OCI-LY1 (cell line): Measurements from ENCODE around the gene ALCAM.

Experiments
- H2AFZ ChIP-seq: fragments of 200-600 bp; sonication (generic), shearing (Covaris generic); 2 replicates; pipeline ENCODE4 v1.6.0; 2014; ENCODE audit warnings: antibody characterized with exemption, mild to moderate bottlenecking, low read length
- H3F3A ChIP-seq: fragments of 200-600 bp; sonication (generic), shearing (Covaris generic); 2 replicates; pipeline ENCODE4 v1.6.0; 2014; ENCODE audit warnings: mild to moderate bottlenecking, antibody characterized with exemption, low read length, moderate library complexity; ENCODE audit not compliant: insufficient read depth
- H3K27ac ChIP-seq: fragments of 200-600 bp; sonication (generic); 2 replicates; pipeline ENCODE4 v1.5.1; 2014; ENCODE audit warnings: low read length, mixed run types, mild to moderate bottlenecking, low read depth; ENCODE audit not compliant: poor library complexity, severe bottlenecking
- H3K27me3 ChIP-seq: fragments of 200-600 bp; sonication (generic); 2 replicates; pipeline ENCODE4 v1.6.0; 2014; ENCODE audit warnings: antibody characterized with exemption, mild to moderate bottlenecking, low read length, moderate library complexity; ENCODE audit not compliant: insufficient read depth
- H3K36me3 ChIP-seq: fragments of 200-600 bp; sonication (generic); 2 replicates; pipeline ENCODE4 v1.6.1; 2014; ENCODE audit warnings: mild to moderate bottlenecking, antibody characterized with exemption, low read length, moderate library complexity, mixed read lengths; ENCODE audit not compliant: insufficient read depth
- H3K4me1 ChIP-seq: fragments of 200-600 bp; sonication (generic); 2 replicates; pipeline ENCODE4 v1.5.1; 2014; ENCODE audit warnings: mild to moderate bottlenecking, low read length, moderate library complexity; ENCODE audit not compliant: insufficient read depth, severe bottlenecking
- H3K4me2 ChIP-seq: fragments of 200-600 bp; sonication (generic), shearing (Covaris generic); 2 replicates; pipeline ENCODE4 v1.6.1; 2014; ENCODE audit warnings: low read length
- H3K4me3 ChIP-seq: fragments of 200-600 bp; sonication (generic); 2 replicates; pipeline ENCODE4 v1.5.1; 2014; ENCODE audit warnings: low read length, low read depth, mild to moderate bottlenecking, mixed read lengths; ENCODE audit not compliant: poor library complexity, severe bottlenecking
- H3K79me2 ChIP-seq: fragments of 200-600 bp; shearing (Covaris generic); 2 replicates; pipeline ENCODE4 v1.6.1; 2016; ENCODE audit warnings: mixed run types, low read length, mixed read lengths; ENCODE audit not compliant: insufficient read depth
- H3K9ac ChIP-seq: fragments of 200-600 bp; sonication (generic), shearing (Covaris generic); 2 replicates; pipeline ENCODE4 v1.6.1; 2014; ENCODE audit warnings: mild to moderate bottlenecking, low read length, mixed read lengths
- H3K9me2 ChIP-seq: fragments of 200-600 bp; sonication (generic), shearing (Covaris generic); 2 replicates; pipeline ENCODE4 v1.6.1; 2014; ENCODE audit warnings: low read depth, mild to moderate bottlenecking, low read length, mixed read lengths
- H3K9me3 ChIP-seq: fragments of 200-600 bp; shearing (Covaris generic); 2 replicates; pipeline ENCODE4 v1.6.1; 2014; ENCODE audit warnings: low read length, mixed read lengths
- H4K20me1 ChIP-seq: fragments of 200-600 bp; sonication (generic), shearing (Covaris generic); 2 replicates; pipeline ENCODE4 v1.6.0; 2016; ENCODE audit warnings: mild to moderate bottlenecking, low read length; ENCODE audit not compliant: insufficient read depth
- EZH2 ChIP-seq: fragments of 200-600 bp; sonication (generic), shearing (Covaris generic); IDR thresholded peaks from 2 replicates; pipeline ENCODE4 v1.8.0; 2017; ENCODE audit warnings: borderline replicate concordance, mixed run types, mild to moderate bottlenecking, antibody characterized with exemption, low read length, moderate library complexity, mixed read lengths
- TF ChIP-seq, protein P1 (sequence below): fragments of 200-600 bp; sonication (generic), shearing (Covaris generic); IDR thresholded peaks from 2 replicates; pipeline ENCODE4 v1.5.1; 2017; ENCODE audit warnings: mild to moderate bottlenecking, antibody characterized with exemption, low read length, moderate library complexity, mixed read lengths

Gene ALCAM

DNA sequence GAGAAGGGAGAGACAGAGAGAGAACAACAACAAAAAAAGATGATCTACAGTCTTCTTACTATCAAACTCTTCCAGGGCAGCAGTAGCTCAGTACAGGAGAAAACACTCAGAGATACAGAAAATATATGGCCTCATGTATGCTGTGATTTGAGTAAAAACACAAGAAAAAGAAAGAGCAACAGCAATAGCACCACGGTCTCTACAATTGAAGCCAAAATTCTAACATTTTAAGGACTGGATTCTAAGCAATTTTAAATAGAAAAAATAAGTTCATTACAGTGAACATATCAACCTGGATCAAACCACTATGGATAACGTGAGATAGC is 43.5 kb upstream of the ALCAM start:
- Histone ChIP-seq H2AFZ (no peak overlapping the region; the same call in 1 of the 2 replicates), H3K27ac (no peak overlapping the region), H3K27me3 (no peaks in the 10 kb centered on the region), H3K4me2 (no peak overlapping the region), H3K9ac (no peak overlapping the region), H3F3A (no peaks in the 10 kb centered on the region), H3K9me2 (no peaks in the 10 kb centered on the region), H3K4me1 (no peaks in the 10 kb centered on the region), H3K79me2 (no peaks in the 10 kb centered on the region), H3K4me3 (no peak overlapping the region), H4K20me1 (no peaks in the 10 kb centered on the region), H3K9me3 (no peaks in the 10 kb centered on the region), H3K36me3 (no peaks in the 10 kb centered on the region)
- TF ChIP-seq EZH2 = no peak
- TF ChIP-seq, protein P1, sequence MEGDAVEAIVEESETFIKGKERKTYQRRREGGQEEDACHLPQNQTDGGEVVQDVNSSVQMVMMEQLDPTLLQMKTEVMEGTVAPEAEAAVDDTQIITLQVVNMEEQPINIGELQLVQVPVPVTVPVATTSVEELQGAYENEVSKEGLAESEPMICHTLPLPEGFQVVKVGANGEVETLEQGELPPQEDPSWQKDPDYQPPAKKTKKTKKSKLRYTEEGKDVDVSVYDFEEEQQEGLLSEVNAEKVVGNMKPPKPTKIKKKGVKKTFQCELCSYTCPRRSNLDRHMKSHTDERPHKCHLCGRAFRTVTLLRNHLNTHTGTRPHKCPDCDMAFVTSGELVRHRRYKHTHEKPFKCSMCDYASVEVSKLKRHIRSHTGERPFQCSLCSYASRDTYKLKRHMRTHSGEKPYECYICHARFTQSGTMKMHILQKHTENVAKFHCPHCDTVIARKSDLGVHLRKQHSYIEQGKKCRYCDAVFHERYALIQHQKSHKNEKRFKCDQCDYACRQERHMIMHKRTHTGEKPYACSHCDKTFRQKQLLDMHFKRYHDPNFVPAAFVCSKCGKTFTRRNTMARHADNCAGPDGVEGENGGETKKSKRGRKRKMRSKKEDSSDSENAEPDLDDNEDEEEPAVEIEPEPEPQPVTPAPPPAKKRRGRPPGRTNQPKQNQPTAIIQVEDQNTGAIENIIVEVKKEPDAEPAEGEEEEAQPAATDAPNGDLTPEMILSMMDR = no peak

DNA sequence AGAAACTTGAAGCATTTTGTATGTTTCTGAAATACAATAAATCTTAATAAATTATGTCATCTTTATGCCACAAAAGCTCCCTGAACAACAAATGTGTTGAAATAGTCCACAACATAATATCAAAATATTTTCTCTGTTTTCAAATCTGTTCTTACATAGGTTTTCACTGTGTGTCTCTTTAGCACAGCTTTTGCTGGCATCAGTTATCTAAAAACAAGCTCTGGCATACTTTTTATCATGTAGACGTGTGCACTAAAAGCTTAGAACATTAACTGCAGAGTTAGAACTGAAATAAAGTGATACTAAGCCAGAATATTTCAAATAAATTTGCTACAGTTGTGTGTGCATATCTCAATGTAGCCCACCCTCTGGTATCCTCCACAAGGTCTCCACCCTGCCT is 41.8 kb upstream of the ALCAM start:
- Histone ChIP-seq H3K79me2 (no peaks in the 10 kb centered on the region), H4K20me1 (no peaks in the 10 kb centered on the region), H3F3A (no peaks in the 10 kb centered on the region), H3K4me2 (no peak overlapping the region), H3K4me3 (no peak overlapping the region), H2AFZ (no peak overlapping the region), H3K9me3 (no peaks in the 10 kb centered on the region), H3K36me3 (no peaks in the 10 kb centered on the region), H3K9me2 (no peaks in the 10 kb centered on the region), H3K9ac (no peak overlapping the region), H3K27me3 (no peaks in the 10 kb centered on the region), H3K27ac (no peak overlapping the region), H3K4me1 (no peaks in the 10 kb centered on the region)
- TF ChIP-seq, protein P1 = no peak
- no peak for TF ChIP-seq EZH2

DNA sequence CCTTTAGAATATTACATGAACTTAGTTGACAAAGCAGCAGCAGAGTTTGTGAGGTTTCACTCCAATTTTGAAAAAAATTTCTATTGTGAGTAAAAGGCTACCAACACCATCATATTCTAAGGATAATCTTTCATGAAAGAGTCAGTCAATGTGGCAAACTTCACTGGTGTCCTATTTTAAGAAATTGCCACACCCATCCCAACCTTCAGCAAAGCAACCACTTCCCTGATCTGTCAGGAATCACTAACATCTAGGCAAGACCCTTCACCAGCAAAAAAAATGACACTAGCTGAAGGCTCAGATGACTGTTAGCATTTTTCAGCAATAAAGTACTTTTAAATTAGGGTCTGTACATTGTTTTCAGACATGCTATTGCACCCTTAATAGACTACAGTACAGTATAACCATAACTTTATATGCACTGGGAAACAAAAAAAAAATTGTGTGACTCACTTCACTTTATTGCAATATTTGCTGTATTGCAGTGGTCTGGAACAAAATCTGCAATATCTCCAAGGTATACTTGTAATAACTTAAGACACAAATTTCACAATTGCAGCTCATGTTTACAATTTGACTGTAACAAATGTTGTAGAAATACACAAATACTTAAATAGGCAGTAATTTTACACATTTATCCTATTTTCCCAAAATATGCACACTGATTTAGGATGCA is 38.9 kb upstream of the ALCAM start:
- H3K4me3 ChIP-seq = no peak overlapping the region
- H3K9me3 ChIP-seq = no peaks in the 10 kb centered on the region
- H3F3A ChIP-seq = no peaks in the 10 kb centered on the region
- no peaks in the 10 kb centered on the region for H4K20me1 ChIP-seq
- no peak overlapping the region for H3K27ac ChIP-seq
- H3K4me1 ChIP-seq = no peaks in the 10 kb centered on the region
- no peak overlapping the region for H2AFZ ChIP-seq
- no peaks in the 10 kb centered on the region for H3K27me3 ChIP-seq
- H3K36me3 ChIP-seq = no peaks in the 10 kb centered on the region
- no peak for TF ChIP-seq EZH2
- TF ChIP-seq, protein P1 = no peak
- H3K79me2 ChIP-seq = no peaks in the 10 kb centered on the region
- H3K9me2 ChIP-seq = no peaks in the 10 kb centered on the region
- no peak overlapping the region for H3K4me2 ChIP-seq
- no peak overlapping the region for H3K9ac ChIP-seq
